ENCODE data around the gene IFI27.

DNA sequence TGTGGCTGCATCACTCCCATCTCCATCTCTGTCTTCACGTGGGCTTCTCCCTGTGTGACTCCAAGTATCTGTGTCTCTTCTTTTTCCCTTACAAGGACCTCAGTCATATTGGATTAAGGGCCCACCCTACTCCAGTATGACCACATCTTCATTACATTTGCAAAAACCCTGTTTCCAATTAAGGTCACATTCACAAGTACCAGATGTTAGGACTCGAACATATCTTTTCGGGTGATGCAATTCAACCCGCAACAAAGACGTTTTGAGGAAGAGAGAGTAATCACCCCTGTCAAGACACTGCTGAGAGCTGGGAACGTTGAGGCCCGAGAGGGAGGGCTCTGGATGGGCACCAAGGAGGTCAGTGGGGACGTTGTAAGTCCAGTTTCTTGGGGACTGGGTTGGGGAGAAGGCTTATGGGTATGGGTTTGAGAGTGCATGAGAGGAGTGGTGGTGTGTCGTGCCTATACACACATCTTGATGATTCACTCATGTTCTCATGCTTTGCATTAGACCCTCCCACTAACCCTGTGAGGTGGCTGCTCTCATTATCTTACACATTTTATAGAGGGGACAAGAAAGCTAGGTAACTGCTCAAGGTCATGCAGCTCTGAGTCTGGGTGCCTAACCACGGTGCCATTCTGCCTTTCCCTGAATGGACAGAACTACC, 12.1 kb upstream of the IFI27 start:
- TF ChIP-seq POLR2A (IDR thresholded peaks at IDR 0.05), result no peak
- TF ChIP-seq CTCF (IDR thresholded peaks at IDR 0.05), result no peak
- no peak for TF ChIP-seq EP300 (IDR thresholded peaks at IDR 0.05)
